H9 (cell line): ENCODE results near the gene RDH5. TPM values are rescaled to one million over a fixed set of nuclear protein-coding genes. Genes with fewer than 3 reads are reported as not detected.

Source experiments
- DNase-seq: peaks from one replicate; pipeline ENCODE4 v3.0.0-alpha.2; 2017
- H2AFZ ChIP-seq: one replicate; pipeline ENCODE4 v1.6.1; 2013; ENCODE audit warnings: mild to moderate bottlenecking, low read length, control low read depth, moderate library complexity
- H2AK5ac ChIP-seq: 2 replicates; pipeline ENCODE4 v1.6.1; 2013; ENCODE audit warnings: low read length, control low read depth, mixed read lengths; ENCODE audit not compliant: insufficient read length
- H2BK120ac ChIP-seq: one replicate; pipeline ENCODE4 v1.6.1; 2013; ENCODE audit warnings: low read depth, mild to moderate bottlenecking, low read length, control low read depth, inconsistent platforms; ENCODE audit not compliant: poor library complexity, severe bottlenecking
- H2BK12ac ChIP-seq: 2 replicates; pipeline ENCODE4 v1.6.1; 2013; ENCODE audit warnings: low read length, control low read depth, mixed read lengths, low read depth; ENCODE audit not compliant: insufficient read length
- H2BK15ac ChIP-seq: 2 replicates; pipeline ENCODE4 v1.6.1; 2013; ENCODE audit warnings: low read depth, low read length, control low read depth
- H2BK20ac ChIP-seq: one replicate; pipeline ENCODE4 v1.6.1; 2013; ENCODE audit warnings: low read depth, mild to moderate bottlenecking, low read length, control low read depth, inconsistent platforms; ENCODE audit not compliant: poor library complexity, severe bottlenecking
- H2BK5ac ChIP-seq: 2 replicates; pipeline ENCODE4 v1.6.1; 2013; ENCODE audit warnings: low read length, control low read depth, mixed read lengths; ENCODE audit not compliant: insufficient read length
- H3K14ac ChIP-seq: 2 replicates; pipeline ENCODE4 v1.6.1; 2013; ENCODE audit warnings: low read length, control low read depth; ENCODE audit not compliant: insufficient read depth
- H3K18ac ChIP-seq: 2 replicates; pipeline ENCODE4 v1.6.1; 2013; ENCODE audit warnings: low read depth, mild to moderate bottlenecking, mixed read lengths, low read length, control low read depth; ENCODE audit not compliant: insufficient read length
- H3K23ac ChIP-seq: 2 replicates; pipeline ENCODE4 v1.6.1; 2013; ENCODE audit warnings: low read length, control low read depth, mixed read lengths, low read depth; ENCODE audit not compliant: insufficient read length
- H3K23me2 ChIP-seq: 2 replicates; pipeline ENCODE4 v1.6.1; 2013; ENCODE audit warnings: low read depth, mild to moderate bottlenecking, mixed read lengths, low read length, control low read depth; ENCODE audit not compliant: insufficient read length, poor library complexity, severe bottlenecking
- H3K27ac ChIP-seq: 2 replicates; pipeline ENCODE4 v1.5.1; 2013; ENCODE audit warnings: low read length, control low read depth, mixed read lengths, low read depth; ENCODE audit not compliant: insufficient read length
- H3K27me3 ChIP-seq: 2 replicates; pipeline ENCODE4 v1.6.1; 2013; ENCODE audit warnings: low read length, control low read depth, inconsistent platforms; ENCODE audit not compliant: insufficient read depth
- H3K4ac ChIP-seq: 2 replicates; pipeline ENCODE4 v1.6.1; 2013; ENCODE audit warnings: low read depth, mild to moderate bottlenecking, control low read depth, inconsistent platforms, low read length, moderate library complexity
- H3K4me1 ChIP-seq: 2 replicates; pipeline ENCODE4 v1.6.1; 2013; ENCODE audit warnings: low read length, control low read depth, inconsistent platforms; ENCODE audit not compliant: insufficient read depth
- H3K4me2 ChIP-seq: 2 replicates; pipeline ENCODE4 v1.6.1; 2013; ENCODE audit warnings: low read length, control low read depth, mixed read lengths; ENCODE audit not compliant: insufficient read length, insufficient read depth
- H3K56ac ChIP-seq: 2 replicates; pipeline ENCODE4 v1.6.1; 2013; ENCODE audit warnings: low read depth, mild to moderate bottlenecking, mixed read lengths, low read length, control low read depth; ENCODE audit not compliant: insufficient read length
- H3K79me1 ChIP-seq: 2 replicates; pipeline ENCODE4 v1.6.1; 2013; ENCODE audit warnings: low read depth, mild to moderate bottlenecking, moderate library complexity, low read length, control low read depth, inconsistent platforms; ENCODE audit not compliant: insufficient read depth, poor library complexity, severe bottlenecking
- H3K79me2 ChIP-seq: 2 replicates; pipeline ENCODE4 v1.6.1; 2013; ENCODE audit warnings: low read length, control low read depth, inconsistent platforms; ENCODE audit not compliant: insufficient read depth
- H3K9ac ChIP-seq: 2 replicates; pipeline ENCODE4 v1.6.1; 2013; ENCODE audit warnings: low read length, control low read depth, mixed read lengths; ENCODE audit not compliant: insufficient read length; ENCODE audit errors: extremely low read depth
- H3K9me3 ChIP-seq: one replicate; pipeline ENCODE4 v1.6.1; 2013; ENCODE audit warnings: low read depth, low read length, inconsistent platforms; ENCODE audit not compliant: control insufficient read depth
- H3T11ph ChIP-seq: one replicate; pipeline ENCODE4 v1.6.1; 2013; ENCODE audit warnings: mild to moderate bottlenecking, low read length, control low read depth, inconsistent platforms
- H4K20me1 ChIP-seq: one replicate; pipeline ENCODE4 v1.6.1; 2013; ENCODE audit not compliant: control insufficient read depth, insufficient read length, insufficient read depth
- H4K5ac ChIP-seq: 2 replicates; pipeline ENCODE4 v1.6.1; 2013; ENCODE audit warnings: low read depth, mild to moderate bottlenecking, mixed read lengths, low read length, control low read depth; ENCODE audit not compliant: insufficient read length
- H4K8ac ChIP-seq: replicated peaks from 2 replicates; pipeline ENCODE4 v1.6.1; 2013; ENCODE audit warnings: low read length, control low read depth, mixed read lengths, low read depth; ENCODE audit not compliant: insufficient read length
- H4K91ac ChIP-seq: 2 replicates; pipeline ENCODE4 v1.6.1; 2013; ENCODE audit warnings: low read depth, mild to moderate bottlenecking, moderate library complexity, mixed read lengths, low read length, control low read depth; ENCODE audit not compliant: insufficient read length
- H3K27ac Mint-ChIP-seq, 3 experiments: 2 replicates in 2 of 3; 3 replicates in 1 of 3; pipeline ENCODE4 v1.8.0; 2020 to 2021; ENCODE audit warnings: mixed read lengths in 3 of 3, mild to moderate bottlenecking in 1 of 3, moderate library complexity in 1 of 3
- H3K27me3 Mint-ChIP-seq: 2 replicates; pipeline ENCODE4 v1.8.0; 2021; ENCODE audit warnings: low read depth, mild to moderate bottlenecking, moderate library complexity, mixed read lengths
- H3K36me3 Mint-ChIP-seq, 3 experiments: 2 replicates in 2 of 3; 3 replicates in 1 of 3; pipeline ENCODE4 v1.8.0; 2020 to 2021; ENCODE audit warnings: low read depth in 3 of 3, mixed read lengths in 3 of 3; ENCODE audit not compliant: insufficient read depth in 1 of 3
- H3K4me1 Mint-ChIP-seq, 2 experiments: 2 replicates each; pipeline ENCODE4 v1.8.0; 2020; ENCODE audit warnings: mixed read lengths in 2 of 2
- H3K4me3 Mint-ChIP-seq, 2 experiments: 2 replicates in 1 of 2; 3 replicates in 1 of 2; pipeline ENCODE4 v1.8.0; 2020 to 2021; ENCODE audit warnings: mild to moderate bottlenecking in 2 of 2, mixed read lengths in 2 of 2, moderate library complexity in 1 of 2
- H3K9me3 Mint-ChIP-seq, 2 experiments: 2 replicates in 1 of 2; 3 replicates in 1 of 2; pipeline ENCODE4 v1.8.0; 2020; ENCODE audit warnings: mild to moderate bottlenecking in 2 of 2, mixed read lengths in 2 of 2, moderate library complexity in 1 of 2
- CTCF ChIP-seq: fragments of 200-600 bp; sonication (generic); conservative IDR thresholded peaks from 3 replicates; pipeline ENCODE4 v1.8.0; 2021; ENCODE audit warnings: antibody characterized with exemption, mild to moderate bottlenecking
- WGBS: extraction: QIAGEN DNeasy Blood & Tissue Kit; methylation state at CpG from one replicate; pipeline ENCODE4 v1.1.7; 2013; ENCODE audit warnings: missing lambda C conversion rate, low lambda C conversion rate, mixed read lengths; ENCODE audit not compliant: insufficient read length; ENCODE audit errors: extremely low coverage; 5-methylcytosine and 5-hydroxymethylcytosine counted together
- total RNA-seq: library from RNA; stranded (reverse); gene quantifications from 2 replicates; pipeline ENCODE4 v1.2.1, GENCODE V29; 2021

The RDH5 gene
- total RNA-seq, 1 experiment from 2014 or later: 6.6 TPM

- Histone ChIP-seq H3K23me2 (peaks cover 14% of the 10 kb centered on the region), H3K14ac (peak overlapping the region; percentile 74), H4K91ac (no peak overlapping the region), H3K56ac (no peak overlapping the region), H3K4me2 (peak overlapping the region; percentile 83), H3K4me1 (peaks cover 3% of the 10 kb centered on the region; the same call in 1 of the 2 replicates), H2AK5ac (no peak overlapping the region), H2BK12ac (no peak overlapping the region), H3K79me1 (peaks cover 7% of the 10 kb centered on the region), H4K8ac (no peak overlapping the region), H3K9me3 (no peaks in the 10 kb centered on the region), H3K23ac (no peak overlapping the region), H3T11ph (no peak overlapping the region), H3K18ac (peak overlapping the region; percentile 69), H2BK5ac (no peak overlapping the region), H4K5ac (no peak overlapping the region), H2BK15ac (no peak overlapping the region), H3K27ac (no peak overlapping the region), H3K79me2 (peaks cover 7% of the 10 kb centered on the region; the same call in 1 of the 2 replicates), H2BK20ac (no peak overlapping the region), H2BK120ac (no peak overlapping the region), H3K27me3 (no peaks in the 10 kb centered on the region), H2AFZ (no peak overlapping the region), H4K20me1 (no peaks in the 10 kb centered on the region), H3K4ac (no peak overlapping the region), H3K9ac (peak overlapping the region; percentile 50)
- no CpG with 5 or more reads among the region's 61 CpGs for WGBS
- Mint-ChIP-seq H3K27me3 (no peaks in the 10 kb centered on the region; the same call in 1 of the 2 replicates), H3K4me3 (peak overlapping the region; percentile 89 to 93), H3K9me3 (no peaks in the 10 kb centered on the region; a peak in 1 of 5 replicates), H3K36me3 (peaks cover 21 to 42% (median 42%) of the 10 kb centered on the region in 3 experiments; a peak in 6 of 7 replicates), H3K27ac (peak overlapping the region in 1 of 3 experiments; percentile 80; a peak in 2 of 7 replicates), H3K4me1 (peaks cover 38 to 40% of the 10 kb centered on the region in 2 experiments)
- no peak for DNase-seq
- no peak for TF ChIP-seq CTCF
Observed at GRCh38 chr12:55728186-55728938, 8.2 kb downstream of the RDH5 start.
